GM21381 (cell line): ENCODE data around the gene UQCR11.
"Not testable (repeated sequence)": the region's sequence is repeated elsewhere in the genome, so short reads cannot be mapped to it uniquely, and the experiment has no call there.

ENCODE experiments used
- ATAC-seq: cut with Tn5 transposase; IDR thresholded peaks from one replicate; pipeline ENCODE4 v1.9.1; 2021; ENCODE audit warnings: mild to moderate bottlenecking, moderate library complexity; ENCODE audit not compliant: unreplicated experiment

Gene UQCR11

DNA sequence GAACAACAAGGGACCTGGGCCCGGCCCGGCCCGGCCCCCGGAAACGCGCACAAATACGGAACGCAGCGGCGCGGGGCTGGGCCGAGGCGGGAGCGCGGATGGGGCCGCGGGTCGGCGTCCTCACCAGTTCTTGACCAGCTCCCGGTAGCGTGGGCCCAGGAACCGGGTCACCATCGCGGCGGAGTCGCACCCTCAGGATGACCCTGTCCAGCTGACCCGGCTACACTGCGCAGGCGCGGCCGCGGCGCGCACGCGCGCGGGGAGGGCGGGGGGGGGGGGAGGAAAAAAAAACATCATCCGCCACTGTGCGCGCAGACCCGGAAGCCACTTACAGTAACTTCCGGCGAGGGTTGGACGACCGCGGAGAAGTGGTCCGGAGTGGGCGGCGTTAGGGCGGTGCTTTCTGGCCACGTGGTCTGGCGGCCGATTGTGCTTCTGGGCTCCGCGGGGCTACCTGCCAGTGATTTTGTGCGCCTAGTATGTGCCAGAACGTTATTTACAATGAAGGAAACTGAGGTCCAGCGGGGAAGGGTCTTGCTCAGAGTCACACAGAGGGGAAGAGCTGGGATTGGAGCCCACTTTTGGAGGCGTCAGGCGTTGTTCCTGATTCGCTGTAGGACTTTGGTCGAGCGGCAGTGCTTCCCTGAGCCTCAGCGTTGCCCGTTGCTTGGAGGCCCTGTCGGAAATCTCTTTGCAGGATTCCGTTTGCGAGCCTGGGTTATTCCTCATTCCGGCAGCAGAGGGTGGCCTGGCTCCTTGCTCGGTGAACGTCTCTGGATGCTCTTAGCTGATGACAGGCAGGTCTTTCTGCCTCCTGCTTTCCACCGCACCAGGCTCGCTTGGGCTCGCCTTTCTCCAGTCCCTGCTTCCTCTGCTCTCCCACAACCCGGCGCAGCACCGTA is at the start of gene UQCR11:
Gene UQCR11, minus strand, starts transcription at position 227 of the 902 bp plus-strand sequence. Its CDS starts 53 bp downstream, at position 174.
- peak; percentile 84 for ATAC-seq

DNA sequence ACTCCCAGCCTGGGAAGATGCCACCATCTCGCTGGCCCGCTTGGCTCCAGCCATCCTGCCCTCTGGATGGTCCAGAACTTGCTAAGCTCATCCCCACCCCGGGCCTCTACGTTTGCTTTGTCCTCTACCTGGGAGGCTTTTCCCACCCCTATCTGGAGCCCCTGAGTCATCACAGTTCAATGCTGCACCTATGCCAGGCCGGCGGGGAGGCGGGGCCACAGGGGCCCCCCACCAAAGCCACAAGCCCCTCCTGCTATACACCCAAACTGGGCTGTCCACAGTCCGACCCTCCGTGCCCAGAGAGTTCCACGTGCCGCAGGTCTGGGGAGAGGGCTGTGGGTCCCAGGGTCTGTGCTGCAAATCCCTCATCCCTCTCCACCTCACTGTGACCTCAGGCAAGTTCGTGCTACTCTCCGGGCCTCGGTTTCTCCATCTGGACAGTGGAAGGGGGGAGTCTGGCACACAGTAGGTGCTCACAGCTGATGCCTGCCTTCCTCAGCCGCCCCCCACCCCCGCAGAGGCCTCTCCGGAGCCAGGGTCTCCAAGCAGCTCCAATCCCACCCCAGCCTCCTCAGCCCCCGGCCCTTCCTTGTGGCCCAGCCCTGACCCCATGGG is 49.0 kb upstream of the UQCR11 start:
- no peak for ATAC-seq

DNA sequence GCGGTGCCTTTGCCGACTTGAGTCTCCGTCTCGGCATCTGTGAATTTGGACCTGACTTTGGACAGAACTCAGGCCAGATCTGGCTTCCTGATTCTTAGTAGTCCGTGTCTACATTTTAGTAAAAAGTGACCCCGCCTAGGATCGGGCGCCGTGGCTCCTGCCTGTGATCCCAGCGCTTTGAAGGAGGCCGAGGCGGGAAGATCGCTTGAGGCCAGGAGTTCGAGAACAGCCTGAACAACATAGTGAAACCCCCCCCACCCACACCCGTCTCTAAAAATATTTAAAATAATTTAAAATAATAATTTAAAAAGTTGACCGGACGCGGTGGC is 48.0 kb upstream of the UQCR11 start:
- ATAC-seq = no peak

DNA sequence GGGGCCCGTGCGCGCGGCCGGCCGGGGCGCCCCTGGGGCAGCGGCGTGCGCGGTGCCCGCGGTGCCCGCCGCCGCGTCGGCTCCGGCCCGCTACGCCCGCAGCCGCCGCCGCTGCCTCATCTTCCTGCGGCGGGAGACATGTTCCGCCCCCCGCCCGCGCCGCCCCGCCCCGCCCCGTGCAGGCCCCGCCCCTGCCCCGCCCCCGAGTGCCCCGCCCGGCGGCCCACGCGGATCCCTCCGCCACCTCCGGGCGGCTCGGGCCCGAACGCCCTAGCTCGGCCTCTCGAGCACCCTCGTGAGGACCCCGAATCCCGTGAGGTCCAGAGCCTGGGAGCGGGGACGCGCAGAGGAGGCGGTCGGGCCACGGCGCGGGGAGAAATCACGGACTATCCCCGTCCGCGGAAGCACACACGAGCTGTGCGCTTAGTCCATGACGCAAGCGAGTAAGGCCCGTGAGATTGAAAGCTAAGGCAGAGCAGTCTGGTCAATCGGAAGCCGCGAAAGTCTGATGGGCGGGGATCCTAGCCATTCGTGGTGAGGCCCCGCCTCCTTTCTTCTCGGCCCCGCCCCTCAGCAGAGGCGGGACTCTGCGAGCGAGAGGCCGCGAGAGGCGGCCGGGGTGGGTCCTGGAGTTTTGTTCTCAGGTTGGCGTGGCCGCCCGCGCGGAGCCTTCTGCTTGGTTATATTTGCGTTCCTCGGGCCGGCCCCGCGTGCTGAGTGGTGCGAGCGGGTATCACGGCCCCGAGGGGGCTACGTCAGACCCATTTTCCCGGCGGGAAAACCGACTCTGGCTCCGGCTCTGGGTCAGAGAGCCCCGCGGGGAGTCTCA is 47.4 kb upstream of the UQCR11 start, which contains the start of gene TCF3:
Gene TCF3, minus strand, starts transcription at position 145 of the 829 bp plus-strand sequence. CDS start 2,367 bp downstream, outside the sequence.
- peak; percentile 54 for ATAC-seq

DNA sequence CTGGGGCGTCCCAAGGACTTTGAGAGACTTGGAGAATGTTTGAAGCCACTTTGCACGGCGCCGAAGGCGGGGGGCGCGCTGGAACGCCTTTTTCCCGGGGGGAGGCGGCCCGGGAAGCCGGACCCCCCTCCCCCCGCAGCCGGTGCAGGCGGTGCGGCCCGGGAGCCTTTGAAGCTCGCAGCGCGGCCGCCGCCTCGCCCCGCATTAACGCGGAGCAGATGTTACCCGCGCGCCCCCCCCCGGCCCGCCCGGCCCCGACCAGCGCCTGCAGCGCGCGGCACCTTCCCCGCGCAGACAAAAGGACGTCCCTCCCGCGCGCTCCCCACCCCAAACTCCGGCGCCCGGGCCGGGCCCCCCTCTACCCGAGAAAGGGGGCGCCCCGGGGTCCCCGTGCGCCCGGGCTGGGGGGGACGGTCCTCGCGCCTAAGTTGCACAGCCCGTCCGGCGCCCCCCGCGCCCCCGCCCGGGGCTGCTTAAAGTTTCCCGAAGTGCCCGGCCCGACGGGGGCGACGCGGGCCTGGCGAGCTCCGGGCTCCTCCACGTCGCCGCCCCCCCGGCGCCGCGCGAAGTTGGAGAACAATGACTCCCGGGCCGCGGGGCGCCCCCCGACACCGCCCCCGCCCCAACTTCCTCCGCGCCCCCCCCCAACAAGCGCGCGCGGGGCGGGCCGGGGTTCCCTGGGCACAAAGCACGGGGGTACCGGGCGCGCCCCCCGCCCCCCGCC is 46.5 kb upstream of the UQCR11 start:
- no peak for ATAC-seq

DNA sequence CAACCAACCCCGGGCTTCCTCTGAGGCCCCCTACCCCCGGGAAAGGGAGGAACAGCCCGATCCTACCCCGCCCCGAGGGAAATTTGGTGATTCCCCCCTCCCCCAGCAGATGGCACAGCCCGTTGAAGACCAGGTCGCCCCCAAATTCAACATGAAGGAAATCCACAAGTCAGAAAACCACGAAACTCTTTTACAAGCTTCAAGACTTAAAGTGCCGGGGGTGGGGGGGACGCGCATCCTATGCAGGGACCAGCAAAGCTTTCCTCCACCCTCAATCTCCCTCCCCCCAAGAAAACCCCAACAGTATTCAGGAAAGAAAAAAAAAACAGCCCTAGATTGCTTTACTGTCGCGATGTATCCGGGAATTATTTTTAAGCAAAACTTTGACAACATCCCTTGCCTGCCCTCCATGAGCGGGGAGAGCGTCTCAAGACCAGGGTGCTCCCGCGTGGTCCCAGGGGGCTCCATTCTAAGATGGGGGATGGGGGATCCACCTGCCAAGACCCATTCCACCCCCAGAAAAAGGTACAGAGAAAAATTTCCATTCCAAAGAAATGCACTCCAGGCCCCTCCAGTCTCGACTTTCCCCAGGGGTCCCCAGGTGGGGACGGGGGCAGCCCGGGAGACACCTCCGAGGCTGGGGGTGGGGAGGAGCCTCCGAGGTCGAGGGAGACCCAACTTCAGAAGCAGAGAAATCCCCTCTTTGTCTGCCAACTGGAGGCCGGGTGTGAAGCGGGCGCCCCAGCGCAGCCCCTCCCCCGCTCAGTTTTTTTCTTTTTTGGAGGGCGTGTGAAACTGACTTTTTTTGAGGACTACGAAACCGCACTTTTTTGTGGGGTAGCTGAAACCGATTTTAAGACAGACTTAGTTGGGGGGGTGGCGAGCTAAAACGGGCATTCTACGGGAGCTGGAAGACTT is 45.6 kb upstream of the UQCR11 start:
- no peak for ATAC-seq

DNA sequence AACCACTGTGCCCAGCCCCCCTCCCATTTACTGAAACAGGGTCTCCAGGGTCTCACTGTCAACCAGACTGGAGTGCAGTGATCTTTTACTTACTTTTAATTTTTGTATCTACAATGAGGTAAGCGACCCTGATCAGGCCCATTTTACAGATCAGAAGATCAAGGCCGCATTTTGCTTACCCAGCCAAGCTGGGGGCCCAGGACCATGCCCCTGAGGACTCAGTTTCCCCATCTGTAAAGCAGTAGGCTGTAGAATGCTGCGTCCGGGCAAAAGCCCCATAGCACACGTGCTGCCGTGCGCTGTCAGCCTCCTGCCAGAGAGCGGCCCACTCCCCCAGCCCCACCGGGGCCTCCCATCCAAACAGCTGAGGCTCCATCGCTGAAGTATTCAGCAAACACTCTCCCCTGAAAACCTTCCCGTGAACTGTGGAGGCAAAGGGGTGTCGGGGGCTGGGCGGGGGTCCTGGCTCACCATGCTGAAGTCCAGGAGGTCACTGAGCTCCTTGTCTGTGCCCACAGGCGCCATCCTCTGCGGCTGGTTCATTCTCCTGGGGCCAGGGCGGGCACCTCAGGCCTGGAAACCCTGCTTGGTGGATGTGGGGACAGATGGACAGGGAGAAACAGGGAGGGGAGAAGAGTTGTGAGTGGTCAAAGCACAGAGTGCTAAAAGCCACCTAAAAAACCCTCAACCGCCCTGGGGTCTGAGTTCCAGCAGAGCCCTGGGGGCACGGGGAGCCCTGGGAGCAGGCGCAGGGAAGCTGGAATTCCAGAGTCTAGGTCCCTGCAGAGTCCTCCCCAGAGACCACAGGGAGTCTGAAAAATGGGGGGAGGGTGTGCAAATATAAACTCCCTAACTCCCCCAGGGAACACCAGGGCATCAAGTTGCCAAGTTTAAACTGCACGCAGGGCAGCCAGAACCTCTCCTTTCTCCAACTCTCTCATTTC is 44.7 kb upstream of the UQCR11 start:
- ATAC-seq = no peak

DNA sequence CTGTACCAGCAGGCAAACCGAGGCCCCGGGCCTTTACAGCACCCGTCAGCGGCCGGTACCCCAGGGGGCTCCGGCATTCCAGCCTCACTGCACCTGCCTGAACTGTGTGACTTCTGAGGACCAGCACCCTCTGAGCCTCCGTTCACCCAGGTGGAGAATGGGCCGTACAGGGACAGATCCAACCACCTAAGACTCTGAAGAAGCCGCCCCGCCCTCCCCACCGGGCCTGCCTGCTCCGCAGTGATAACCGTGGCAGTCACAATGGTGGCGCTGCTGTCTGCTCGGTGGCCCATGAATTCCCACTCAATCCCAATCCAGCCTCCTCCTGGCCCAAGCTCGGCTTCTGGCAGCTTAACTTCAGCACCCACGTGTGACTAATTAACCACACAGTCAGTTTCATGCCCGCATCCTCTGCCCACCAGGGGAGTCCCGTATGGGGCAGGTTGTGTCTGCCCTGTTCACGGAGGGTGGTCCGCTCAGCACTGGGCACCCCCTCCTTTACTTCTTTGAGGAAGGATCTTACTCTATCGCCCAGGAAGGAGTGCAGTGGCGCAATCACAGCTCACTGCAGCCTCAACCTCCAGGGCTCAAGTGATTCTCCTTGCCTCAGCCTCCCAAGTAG is 43.8 kb upstream of the UQCR11 start:
- peak; percentile 4 for ATAC-seq

DNA sequence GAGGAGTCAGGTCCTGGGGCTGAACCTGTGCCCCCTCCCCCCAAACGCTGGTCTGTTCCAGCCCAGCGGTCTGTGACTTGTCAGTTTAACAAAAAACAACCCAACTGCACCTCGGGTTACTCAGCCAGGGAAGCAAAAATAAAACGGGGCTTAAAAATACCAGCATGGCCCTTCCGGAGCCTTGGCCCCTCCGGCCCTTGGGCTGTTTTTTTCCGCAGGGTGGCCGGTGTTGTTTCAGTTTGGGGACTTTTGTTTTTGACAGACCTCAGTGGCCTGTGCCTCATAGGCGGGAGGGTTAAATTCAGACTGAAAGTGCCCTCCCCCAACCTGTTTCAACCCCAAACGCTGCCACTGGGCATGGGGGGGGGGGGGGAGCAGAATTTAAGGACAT is 43.2 kb upstream of the UQCR11 start:
- ATAC-seq = peak; percentile 25

DNA sequence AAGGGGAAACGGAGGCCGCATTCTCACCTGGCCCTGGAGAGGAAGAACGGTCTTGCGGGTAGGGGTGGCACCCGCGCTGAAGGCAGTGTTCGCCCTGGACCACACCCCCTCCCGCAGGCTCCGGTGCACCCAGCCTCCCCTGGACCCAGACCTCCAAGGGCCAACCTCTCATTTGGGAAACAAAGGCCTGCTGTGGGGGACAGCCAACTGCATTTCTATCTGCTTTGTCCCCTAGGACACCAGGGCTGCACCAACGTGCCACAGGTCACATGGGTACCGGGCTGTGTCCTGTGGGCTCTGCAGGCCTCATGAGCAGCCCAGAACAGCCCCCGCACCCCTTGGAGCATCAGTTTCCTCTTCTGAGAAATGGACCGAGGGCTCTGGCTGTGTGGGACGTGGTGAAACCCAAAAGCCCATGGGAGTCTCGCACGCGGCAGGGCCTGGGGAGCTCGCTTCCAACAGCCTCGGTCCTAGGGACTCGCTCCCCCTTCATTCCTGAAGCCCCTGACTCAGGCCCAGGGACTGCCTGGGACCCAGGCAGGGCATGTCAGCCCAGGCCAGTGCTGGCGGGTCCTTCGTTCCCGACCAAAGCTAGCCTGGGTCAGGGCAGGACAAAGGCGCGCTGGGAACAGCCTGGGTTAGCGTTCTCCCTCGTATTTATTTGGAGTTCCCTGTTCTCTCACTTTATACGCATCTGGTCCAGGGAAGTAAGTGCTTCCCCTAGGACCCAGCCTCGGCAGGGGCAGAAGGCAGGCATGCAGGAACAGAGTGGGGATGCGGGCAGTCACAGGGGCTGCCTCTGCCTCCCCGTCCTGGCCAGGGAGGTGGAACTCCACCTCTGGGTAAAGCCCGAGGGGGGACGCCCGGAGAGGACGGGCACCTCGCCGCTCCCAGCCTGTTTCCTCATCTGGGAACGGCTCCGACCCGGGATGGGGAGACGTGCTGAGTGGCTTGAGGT is 42.5 kb upstream of the UQCR11 start:
- ATAC-seq = no peak

DNA sequence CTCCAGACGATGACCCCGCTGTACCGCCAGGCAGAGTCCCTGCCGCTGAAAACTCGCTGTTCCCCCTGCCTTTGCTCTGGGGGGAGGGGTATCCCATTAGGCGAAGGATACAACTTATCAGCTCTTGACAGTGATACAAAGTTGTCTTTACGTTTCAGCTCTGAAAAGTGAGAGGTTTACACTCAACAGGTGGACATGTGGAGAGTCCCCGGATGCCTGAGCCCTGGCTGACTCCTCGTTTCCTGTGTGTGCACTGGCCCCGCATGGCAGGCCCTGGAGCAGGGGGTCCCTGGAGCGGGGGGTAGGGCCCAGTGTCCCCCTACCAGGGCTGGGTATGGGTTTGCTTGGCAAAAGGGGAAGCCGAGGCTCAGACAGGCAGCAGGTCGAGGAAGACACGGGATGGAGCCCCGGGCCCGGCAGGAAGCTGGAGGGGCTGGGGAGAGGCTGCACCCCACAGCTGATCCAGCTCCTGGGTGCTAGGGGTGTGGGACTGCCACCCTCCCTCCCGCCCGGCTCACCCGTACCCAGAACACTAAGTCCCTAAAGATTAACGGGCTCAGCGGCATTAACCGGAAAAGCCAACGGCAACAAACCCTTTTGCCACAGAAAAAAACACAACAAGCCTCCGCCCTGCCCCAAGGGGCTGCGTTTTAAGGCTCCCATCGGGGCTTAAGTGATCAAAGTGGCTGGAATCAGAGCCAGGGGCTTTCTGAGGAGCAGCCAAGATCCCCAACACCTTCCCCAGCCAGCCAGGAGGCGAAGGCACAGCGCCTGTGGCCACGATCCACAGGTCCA is 41.6 kb upstream of the UQCR11 start:
- ATAC-seq = no peak

DNA sequence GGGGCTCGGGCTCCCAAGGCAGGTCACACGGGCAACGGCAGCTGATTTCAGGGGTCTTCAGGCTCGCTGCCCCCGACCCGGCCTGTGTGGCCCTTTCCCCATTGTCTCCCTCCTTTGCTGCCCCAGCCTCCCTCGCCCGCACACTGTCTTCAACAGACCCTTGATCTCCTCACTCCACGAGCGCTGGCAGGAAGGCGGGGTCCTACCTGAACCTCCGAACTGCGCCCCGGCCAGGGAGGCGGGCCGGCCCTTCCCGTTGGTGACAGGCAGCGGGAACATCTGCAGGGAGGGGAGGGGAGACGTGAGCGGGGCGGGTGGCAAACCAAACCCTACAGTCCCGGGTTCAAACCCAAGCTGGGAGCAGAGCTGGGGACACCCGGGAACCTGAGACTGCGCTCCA is 40.9 kb upstream of the UQCR11 start:
- no peak for ATAC-seq

DNA sequence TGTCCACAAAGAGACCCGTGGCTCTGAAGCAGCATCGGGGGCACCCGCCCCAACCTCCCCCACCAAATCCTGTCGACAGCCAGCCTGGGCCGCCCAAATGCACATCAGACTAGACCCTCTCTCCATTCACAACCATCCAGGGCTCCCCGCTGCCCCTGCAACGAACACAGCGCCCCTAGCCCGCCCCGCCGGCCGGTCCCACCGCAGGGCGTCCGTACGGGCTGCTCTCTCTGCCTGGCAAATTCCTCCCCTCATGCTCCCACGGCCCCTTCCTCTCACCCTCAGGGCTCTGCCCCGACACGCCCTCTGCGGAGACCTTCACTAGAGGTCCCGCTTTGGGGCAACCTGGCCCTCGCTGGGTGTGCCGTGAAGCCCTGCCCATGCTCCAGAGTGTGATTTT is 40.0 kb upstream of the UQCR11 start:
- ATAC-seq = no peak

DNA sequence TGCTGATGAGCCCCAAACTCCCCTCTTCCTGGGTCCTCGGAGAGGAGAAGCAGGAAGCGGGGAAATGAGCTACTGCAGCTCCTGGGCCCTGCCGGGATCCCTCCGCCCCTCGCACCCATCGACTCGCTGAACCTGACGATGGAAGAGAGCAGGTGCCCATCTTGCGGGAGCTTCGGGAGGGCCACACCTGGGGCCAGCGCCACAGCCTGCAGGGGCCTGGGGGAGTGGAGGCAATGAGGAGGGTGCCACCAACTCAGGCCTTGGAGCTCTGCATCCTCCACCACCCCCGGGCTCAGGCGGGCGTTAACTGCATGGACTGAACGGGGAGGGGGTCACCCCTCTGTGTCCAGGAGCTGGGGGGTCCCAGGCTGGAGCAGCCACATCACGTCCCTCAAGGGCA is 38.8 kb upstream of the UQCR11 start:
- ATAC-seq = no peak

DNA sequence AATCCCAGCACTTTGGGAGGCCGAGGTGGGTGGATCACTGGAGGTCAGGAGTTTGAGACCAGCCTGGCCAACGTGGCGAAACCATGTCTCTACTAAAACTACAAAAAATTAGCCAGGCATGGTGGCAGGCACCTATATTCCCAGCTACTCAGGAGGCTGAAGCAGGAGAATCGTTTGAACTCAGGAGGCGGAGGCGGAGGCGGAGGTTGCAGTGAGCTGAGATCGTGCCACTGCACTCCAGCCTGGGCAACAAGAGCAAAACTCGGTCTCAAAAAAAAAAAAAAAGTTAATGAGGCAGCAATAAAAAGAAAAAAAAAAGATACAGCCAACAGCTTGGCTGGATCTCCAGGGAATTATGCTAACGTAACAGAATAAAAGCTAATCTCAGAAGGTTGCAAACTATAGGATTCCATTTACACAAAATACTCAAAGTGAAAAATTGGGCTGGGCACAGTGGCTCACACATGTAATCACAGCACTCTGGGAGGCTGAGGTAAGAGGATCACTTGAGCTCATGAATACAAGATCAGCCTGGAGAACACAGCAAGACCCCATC is 35.7 kb upstream of the UQCR11 start:
- not testable (repeated sequence) for ATAC-seq
